GM19468 (cell line): ENCODE data around the gene CNTNAP2.
"Not testable (repeated sequence)": the region's sequence is repeated elsewhere in the genome, so short reads cannot be mapped to it uniquely, and the experiment has no call there.

Source experiments
- ATAC-seq: cut with Tn5 transposase; IDR thresholded peaks from one replicate; pipeline ENCODE4 v1.9.1; 2021; ENCODE audit warnings: mild to moderate bottlenecking, moderate library complexity, moderate number of reproducible peaks; ENCODE audit not compliant: unreplicated experiment; ENCODE audit errors: extremely low read depth

CNTNAP2 gene

DNA sequence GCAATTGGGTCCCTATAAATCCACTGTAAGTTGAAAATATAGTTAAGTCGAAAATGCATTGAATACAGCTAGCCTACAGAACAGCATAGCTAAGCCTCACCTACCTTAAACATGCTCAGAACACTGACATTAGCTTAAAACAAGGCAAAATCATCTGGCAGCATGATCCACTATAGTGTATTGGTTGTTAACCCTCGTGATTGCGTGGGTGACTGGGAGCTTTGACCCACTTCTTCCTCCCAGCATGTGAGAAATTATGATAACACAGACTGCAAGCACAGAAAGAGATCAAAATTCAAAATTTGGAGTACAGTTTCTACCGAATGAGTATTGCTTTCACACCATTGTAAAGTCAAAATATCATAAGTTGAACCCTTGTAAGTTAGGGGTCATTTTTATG lies 22.3 kb downstream of the CNTNAP2 start:
- no peak for ATAC-seq

DNA sequence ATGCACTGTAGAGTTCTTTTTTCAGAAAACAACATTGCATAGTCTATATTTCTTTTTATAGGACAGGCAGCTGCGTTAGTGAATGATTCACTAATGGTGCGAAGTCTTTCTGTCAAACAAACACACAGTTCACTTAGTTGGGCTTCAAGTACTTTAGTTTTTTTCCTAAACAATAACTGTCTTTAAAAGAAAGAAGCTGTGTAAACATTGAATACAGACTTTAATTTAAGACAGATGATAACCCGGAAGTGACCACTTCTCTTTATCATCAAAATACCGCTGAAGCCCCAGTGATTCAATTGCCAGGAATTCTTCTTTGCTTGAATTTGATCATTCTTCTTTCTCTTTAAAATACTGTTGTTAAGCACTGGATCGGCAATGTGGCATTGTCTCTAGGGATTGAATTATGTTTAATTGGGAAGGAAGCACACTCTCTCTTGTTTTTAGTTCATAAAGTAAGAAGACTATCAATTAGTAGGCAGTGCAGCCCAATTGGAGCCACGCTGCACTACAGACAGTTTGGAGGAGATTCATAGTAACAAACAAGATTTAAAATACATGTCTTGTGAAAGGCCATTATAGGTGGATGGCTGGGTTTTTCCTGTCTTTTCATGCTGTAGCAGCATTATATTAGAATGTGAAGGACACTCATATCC lies 30.4 kb downstream of the CNTNAP2 start:
- ATAC-seq, result no peak

DNA sequence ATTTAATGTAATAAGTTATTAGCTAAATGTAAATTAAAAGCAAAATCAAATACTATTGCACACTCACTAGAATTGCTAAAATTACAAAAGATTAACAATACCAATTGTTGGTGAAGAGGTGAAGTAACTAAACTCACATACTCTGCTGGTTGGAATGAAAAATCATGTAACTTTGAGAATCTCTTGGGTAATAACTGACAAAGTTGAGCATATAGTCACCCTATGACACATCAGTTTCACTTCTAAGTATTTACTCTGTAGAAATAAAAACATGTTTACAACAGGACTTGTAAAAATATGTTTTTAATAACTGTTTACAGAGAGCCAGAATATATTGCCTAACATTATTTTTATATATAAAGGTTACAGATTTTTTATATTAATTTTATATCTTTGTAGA lies 33.6 kb downstream of the CNTNAP2 start:
- no peak for ATAC-seq

DNA sequence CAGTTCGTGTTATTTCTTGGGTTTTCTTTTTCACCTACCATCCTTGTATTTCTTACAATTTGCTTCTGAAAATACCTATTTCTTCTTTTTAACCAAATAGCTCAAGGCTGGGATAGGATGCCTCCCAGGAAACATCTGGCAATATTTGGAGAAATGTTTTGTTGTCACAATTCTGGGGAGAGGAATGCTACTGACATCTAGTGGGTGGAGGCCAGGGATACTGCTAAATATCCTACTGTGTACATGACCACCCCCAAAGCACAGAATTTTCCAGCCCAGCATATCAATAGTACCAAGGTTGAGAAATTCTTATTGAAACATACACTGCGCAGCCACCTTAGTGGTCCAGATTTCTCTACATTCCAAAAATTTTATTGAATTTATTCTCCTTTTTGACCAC lies 55.5 kb downstream of the CNTNAP2 start:
- no peak for ATAC-seq

DNA sequence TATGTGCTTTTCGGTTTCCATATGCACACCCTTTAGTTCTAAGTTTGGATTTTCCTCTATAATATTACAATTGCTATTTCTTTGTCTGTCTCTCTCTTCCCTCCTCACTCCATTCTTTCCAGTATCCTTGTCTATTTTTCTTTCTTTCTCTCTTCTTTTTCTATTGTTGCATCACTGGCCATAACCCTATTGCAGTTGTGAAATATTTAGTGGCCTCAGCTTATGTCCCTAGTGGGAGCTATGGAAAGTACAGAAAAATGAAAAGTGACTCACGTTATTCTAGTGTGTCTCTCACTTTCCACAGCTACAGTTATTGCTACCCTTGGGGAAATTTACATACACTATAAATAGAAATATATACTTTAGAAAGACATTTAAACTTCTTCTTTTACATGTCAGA lies 59.1 kb downstream of the CNTNAP2 start:
- ATAC-seq, result no peak

DNA sequence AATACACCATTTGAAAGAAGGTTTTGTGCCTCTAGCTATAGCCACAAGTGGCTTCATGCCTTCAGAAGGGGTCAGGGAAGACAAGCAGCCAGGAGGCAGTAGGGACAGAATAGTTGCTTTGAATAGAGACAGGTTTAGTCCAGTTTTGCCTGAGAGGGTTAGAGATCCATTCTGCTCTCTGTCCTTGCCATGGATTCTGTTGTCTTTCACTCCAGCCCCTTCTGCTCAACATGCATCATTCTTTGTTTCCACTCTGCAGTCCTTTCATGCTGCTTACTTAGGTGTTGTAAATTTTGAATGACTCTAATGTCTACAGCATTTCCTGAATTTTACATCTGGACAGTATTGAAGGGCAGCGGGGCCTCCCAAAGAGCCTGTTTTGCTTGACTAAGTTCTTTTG lies 60.3 kb downstream of the CNTNAP2 start:
- no peak for ATAC-seq

DNA sequence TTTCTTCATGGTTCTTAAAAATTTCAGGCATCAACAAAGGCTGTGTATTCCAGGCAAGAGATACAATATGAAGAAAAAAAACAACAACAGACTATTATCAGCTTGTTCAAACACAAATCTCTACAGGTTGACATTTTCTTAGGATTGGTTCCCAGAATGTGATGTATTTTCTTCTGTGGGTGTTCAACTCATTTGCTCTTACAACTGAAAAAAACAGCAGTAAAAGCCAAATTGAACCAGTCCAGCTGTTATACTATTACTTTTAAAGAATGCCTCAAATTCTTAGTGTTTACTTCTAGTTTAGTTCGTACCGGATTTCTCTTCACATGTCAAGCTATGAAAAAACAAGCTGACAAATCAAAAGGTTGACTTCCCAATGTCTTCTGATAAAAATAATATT lies 60.7 kb downstream of the CNTNAP2 start:
- no peak for ATAC-seq

DNA sequence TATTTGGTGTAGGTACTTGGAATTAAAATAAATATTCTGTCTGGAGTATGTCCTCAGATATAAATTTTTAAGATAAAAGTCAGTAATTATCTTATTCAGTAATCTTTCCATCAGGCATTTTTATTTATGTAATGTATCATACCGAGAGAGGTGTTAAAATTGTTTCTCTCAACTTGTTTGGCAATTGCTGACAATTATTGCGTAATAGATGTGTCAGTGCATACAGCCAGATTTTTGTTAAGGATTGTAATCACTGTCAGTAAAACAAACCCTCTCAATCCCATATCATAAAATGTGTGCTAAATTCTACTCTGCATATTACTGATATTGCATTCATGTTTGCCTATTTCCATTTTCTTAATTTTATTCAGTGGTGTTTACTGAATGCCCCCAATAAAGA lies 69.2 kb downstream of the CNTNAP2 start:
- ATAC-seq, result no peak

DNA sequence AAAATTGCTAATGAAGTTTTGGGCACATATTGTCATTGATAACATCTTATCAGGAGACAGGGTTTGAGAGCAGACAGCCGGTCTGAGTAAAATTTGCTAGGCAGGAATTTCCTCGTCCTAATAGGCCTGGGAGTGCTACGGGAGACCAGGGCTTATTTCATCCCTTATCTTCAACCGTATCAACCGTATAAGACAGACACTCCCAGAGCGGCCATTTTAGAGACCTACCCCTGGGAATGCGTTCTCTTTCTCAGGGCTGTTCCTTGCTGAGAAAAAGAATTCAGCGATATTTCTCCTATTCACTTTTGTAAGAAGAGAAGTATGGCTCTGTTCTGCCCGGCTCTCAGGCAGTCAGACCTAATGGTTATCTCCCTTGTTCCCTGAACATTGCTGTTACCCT lies 74.8 kb downstream of the CNTNAP2 start:
- not testable (repeated sequence) for ATAC-seq

DNA sequence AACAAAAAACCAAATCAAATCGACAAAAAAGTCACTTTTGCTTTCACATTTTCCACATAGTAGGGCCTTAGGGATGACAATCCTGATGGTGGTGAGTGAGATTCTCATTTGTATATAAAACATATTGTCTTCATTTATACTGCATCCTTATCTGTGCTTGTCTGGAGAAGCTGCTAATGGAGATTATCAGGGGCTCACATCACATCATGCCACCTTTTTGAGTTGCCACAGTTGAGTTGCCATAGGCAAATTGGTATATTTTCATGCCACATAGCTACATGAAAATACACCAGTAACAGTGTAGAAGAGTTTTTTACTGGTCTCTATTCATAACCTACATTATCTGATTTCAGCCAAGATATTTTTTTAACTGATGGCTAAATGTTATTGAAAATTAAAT lies 85.3 kb downstream of the CNTNAP2 start:
- ATAC-seq, result no peak

DNA sequence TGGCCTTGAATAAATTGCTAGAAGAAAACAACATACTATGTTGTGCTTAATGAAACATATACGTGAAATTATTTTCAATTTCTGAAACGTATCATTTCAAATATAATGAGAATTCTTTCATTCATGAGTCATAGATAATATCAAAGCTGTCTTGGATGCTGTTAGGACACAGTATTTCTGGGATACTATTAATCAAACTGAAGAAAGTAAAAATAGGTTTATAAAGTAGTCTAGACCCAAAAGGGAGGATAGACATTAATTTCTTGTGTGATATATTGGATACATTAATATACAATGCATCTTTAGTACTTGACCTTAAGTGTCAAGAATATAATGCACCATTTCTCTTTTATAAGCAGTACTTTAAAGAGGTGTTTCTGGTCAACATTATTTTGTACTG lies 89.7 kb downstream of the CNTNAP2 start:
- no peak for ATAC-seq

DNA sequence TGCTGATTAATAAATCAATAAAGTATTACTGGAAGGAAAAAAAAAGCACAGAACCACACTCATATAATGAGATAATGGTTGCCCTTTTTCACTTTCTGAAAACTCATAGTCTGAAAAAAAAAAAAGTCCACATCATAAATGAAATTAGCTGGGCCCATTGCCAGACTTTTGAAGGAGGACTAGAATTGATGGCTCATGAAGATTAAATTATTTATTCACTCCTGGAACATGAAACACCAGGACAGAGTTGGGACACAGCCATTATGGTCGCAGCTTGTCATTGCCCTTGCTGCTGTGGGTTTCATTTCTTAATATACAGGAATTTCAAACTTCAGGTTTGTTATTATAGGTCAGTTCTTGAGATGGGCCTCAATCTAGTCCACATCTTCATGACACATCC lies 91.9 kb downstream of the CNTNAP2 start:
- ATAC-seq, result no peak

DNA sequence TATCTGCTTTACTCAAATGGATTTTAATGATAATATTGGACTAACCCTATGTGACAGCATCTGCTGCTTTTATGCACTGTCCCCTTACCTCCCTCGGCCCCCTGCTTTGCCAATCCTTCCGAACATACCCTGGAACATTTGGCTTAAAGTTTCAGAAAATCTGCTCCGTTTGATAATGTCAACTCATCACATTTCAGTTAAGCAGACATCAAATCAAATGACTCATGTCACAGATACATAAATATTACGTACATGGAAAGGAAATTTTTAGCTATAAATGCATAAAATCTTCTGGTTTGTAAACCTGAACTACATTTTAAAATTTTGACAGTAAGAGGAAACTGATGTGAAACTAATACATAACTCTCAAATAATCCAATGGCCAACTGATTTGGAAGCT lies 98.2 kb downstream of the CNTNAP2 start:
- ATAC-seq, result no peak

DNA sequence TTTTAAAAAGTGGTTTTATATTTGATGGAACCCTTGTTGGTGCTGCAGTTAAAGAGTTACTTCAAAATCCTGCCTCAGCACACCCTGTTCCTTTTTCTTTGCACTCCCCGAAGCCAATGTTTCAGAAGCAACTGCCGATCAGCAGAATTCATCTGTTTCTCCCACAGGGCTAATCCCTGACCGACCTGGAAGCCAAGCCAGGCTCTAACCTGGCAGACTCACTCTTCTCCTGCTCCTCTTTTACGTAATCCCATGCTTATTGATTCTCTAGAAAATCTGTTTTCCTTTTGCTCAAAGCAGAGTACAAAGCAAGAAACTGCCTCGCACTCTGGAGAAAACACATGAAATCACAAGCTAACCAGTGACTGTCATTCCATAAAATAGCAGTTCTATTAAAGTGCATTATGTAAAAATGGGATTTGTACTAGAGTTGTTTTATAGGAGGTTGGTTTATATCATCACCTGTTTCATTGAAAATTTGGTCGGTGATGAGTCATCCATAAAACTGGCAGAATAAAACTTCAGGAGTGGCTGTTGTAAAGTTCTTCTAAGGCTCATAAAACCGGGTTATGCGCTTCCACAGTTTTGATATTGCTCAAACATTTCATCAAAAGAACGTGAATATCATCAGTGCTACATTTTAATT lies 99.9 kb downstream of the CNTNAP2 start:
- no peak for ATAC-seq

DNA sequence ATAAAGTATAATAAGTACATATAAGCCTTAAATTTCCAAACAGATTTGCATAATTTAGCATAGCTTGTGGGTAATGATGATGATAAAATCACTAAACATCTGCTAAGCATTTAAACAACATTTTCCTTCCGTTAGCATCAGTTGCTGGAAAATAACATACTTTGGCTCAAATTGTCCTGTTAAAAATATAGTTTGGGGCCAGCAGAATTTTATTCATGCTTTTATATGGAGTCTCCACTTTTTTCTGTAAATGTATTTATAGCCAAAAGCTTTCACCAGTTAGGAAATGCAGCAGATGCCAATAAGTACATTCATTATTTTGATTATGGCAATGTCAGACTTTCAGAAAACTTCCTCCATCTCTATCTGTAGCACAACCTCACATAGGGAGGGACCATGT lies 107.2 kb downstream of the CNTNAP2 start:
- no peak for ATAC-seq

DNA sequence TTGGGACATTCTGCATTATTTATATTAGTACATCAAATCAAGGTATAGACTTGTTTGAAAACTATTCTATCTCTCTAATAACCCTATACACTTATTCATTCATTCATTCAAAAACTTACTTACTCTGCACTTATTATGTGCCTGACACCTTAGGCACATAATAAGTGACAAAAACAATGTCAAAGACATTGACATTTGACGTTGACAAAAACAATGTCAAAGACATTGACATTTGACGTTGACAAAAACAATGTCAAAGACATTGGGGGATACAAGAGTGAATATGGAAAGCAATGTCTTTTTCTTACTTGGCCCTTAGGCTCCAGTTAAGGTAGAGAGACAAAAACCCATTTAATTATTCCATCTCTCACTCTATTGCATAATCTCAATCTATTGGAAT lies 116.0 kb downstream of the CNTNAP2 start:
- ATAC-seq, result no peak

DNA sequence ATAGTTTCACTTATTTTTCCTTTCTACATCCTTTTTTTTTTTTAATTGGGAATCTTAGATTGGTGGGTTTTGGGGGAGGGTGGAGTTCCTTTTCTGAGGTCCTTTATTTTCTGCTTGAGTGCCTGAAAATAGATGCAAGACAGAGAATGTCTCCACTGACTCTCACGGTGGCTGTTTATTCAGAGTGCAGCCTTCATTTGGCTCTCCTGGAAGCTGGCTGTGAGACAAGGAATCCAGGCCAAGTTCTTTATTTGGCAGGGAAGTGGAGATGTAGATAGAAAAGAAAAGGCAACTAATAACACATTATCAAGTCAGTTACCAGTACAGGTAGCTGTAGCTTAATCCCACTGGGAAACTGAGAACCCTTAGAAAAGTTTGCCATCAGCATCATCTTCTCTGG lies 118.6 kb downstream of the CNTNAP2 start:
- ATAC-seq, result no peak

DNA sequence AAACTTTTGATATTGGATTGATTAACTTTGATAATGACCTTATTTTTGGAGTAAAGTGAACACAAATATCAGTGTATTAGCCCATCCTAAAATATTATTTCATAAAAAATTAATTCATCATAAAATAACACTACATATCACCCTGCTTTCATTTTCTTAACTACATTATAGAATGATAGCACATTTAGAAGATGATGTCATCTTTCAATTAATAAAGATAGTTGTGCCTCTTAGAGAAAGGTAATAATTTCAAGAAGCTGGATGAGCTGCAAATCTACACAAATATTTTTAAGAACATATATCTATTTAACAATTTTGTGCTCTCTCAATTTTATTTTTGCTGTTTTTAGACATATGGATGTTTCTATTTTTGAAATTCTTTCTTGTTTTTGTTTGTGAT lies 126.1 kb downstream of the CNTNAP2 start:
- no peak for ATAC-seq

DNA sequence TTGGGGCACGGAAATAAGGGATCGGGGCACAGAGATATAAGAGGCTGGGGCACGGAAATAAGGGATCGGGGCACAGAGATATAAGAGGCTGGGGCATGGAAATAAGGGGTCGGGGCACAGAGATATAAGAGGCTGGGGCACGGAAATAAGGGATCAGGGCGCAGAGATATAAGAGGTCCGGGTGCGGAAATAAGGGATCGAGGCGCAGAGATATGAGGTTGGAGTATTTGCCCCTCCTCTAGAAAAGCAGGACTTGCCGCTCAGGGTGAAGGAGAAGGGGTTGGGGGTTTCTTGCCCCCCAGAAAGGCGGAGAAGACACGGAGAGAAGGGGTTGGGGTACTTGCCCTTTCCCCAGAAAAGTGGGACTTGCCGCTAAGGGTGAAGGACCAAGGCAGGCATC lies 131.4 kb downstream of the CNTNAP2 start:
- not testable (repeated sequence) for ATAC-seq

DNA sequence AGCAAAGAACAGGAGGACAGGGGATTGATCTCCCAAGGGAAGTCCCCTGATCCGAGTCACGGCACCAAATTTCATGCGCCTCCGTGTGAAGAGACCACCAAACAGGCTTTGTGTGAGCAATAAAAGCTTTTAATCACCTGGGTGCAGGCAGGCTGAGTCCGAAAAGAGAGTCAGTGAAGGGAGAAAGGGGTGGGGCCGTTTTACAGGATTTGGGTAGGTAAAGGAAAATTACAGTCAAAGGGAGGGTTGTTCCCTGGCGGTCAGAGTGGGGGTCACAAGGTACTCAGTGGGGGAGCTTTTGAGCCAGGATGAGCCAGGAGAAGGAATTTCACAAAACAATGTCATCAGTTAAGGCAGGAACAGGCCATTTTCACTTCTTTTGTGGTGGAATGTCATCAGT lies 132.1 kb downstream of the CNTNAP2 start:
- ATAC-seq, result not testable (repeated sequence)

DNA sequence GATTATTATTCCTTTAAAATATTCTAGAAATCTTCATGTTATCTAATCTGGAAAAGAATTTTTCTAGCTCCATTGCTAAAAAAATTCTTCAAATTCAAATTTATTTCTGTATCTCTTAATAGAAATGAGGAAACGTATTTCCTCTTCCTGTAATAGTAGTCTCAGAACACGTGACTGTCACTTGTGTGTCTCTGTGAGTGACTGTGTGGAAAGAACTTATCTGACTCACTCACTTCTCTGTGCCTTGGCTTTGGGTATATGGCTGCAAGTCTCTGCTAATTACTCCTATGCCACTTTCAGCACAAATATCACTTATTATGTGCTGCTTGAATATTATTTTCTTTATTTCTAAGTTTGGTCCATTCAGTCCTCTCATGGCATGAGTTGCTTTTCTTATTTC lies 132.7 kb downstream of the CNTNAP2 start:
- no peak for ATAC-seq

DNA sequence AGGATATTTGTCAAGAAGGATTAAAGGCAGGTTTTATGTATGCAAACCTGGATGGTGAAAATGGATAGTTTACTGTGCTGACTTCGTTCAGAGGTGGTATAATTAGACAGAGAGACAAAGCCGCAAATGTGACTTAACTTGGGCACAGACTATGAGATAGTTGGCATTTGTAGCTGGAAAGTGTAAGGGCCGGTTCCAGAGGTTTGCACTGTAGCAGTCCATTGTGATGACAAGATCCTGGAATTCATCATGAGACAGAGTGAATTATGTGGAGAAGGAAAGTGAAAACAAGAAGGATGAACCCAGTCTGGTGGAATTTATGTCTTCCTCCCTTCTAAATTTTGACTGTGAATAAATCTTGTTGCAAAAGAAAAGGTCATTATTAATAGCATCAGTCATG lies 139.0 kb downstream of the CNTNAP2 start:
- no peak for ATAC-seq
